ENCODE results near the gene ZNF160. TPM values are rescaled to one million over a fixed set of nuclear protein-coding genes. Genes with fewer than 3 reads are reported as not detected.

The ZNF160 gene
- total and polyA plus RNA-seq, 7 donors: 3.7 to 70.3 (median 20.9) TPM

- no peak overlapping the region for H3K27ac ChIP-seq
- peaks cover 8 to 52% (median 20%) of the 10 kb centered on the region in 4 donors for H3K9me3 ChIP-seq
- no peak for DNase-seq
- no peak for TF ChIP-seq POLR2A (IDR thresholded peaks at IDR 0.05)
- TF ChIP-seq POLR2AphosphoS5 (IDR thresholded peaks at IDR 0.05): no peak
- no peak for TF ChIP-seq CTCF (IDR thresholded peaks at IDR 0.05)
- TF ChIP-seq EP300 (IDR thresholded peaks at IDR 0.05): no peak
- intact Hi-C loops (cut with DNase I): no loop called here
- H3K4me3 ChIP-seq: no peak overlapping the region
- WGBS, 2 donors: 99% methylated on average over 5 of the region's 5 CpGs
- H3K27me3 ChIP-seq: no peaks in the 10 kb centered on the region
- H3K36me3 ChIP-seq: peaks cover 29 to 77% (median 54%) of the 10 kb centered on the region in 4 donors
- H3K4me1 ChIP-seq: no peaks in the 10 kb centered on the region
Measured at GRCh38 chr19:53068834-53069233, 34.4 kb downstream of the ZNF160 start.

GRCh38 chr19:53068199-53068598 is 35.0 kb downstream of the ZNF160 start:
- H3K27ac ChIP-seq: no peak overlapping the region
- intact Hi-C loops (cut with DNase I): no loop called here
- H3K9me3 ChIP-seq: peaks cover 8 to 54% (median 22%) of the 10 kb centered on the region in 4 donors
- no peak overlapping the region for H3K4me3 ChIP-seq
- TF ChIP-seq POLR2A (IDR thresholded peaks at IDR 0.05) (no peak), EP300 (IDR thresholded peaks at IDR 0.05) (no peak), CTCF (IDR thresholded peaks at IDR 0.05) (no peak), POLR2AphosphoS5 (IDR thresholded peaks at IDR 0.05) (no peak)
- no peaks in the 10 kb centered on the region for H3K27me3 ChIP-seq
- 98 to 99% methylated on average over 4 of the region's 4 CpGs for WGBS, 2 donors
- H3K4me1 ChIP-seq: no peaks in the 10 kb centered on the region
- peaks cover 23 to 71% (median 47%) of the 10 kb centered on the region in 4 donors for H3K36me3 ChIP-seq
- DNase-seq: no peak

DNA sequence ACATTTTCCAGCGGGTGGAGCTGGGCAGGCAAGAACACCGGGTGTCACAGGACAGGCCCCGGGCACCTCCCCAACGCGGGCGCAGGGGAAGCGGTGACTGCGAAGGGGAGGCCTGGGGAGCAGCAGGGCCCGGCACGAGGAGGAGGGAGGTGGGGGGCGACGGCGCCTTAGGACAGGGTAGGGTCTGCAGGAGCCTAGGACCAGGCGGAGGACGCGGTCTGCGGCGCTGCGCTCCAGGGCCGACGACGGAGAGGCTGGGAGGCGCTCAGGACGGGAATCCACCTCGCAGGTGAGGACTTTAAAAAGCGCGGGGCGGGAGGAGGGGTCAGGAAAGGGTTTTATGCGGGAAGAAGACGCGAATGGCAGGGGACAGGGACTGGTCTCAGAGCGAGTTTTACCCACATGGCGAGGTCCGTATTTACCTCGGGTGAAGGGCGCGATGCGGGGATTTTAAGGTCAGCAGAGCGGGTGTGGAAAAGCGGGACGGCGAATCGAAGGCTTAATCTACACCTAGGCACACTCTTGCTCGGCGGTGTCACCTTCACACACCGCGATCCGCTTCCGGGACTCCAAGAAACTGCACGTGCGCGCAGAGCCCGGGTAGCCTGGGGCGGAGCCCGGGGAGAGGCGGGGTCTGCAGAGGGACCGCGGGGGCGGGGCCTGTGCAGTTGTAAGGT is 45.2 kb downstream of the ZNF160 start:
- 10 to 35% methylated on average over 59 of the region's 59 CpGs for WGBS, 2 donors
- H3K27me3 ChIP-seq: peaks cover 12 to 29% (median 18%) of the 10 kb centered on the region in 3 donors
- no peak overlapping the region for H3K27ac ChIP-seq
- H3K9me3 ChIP-seq: peaks cover 0 to 62% (median 5%) of the 10 kb centered on the region in 4 donors
- H3K4me3 ChIP-seq: peak overlapping the region in 3 of 4 donors; percentile 11 to 32 (median 31)
- intact Hi-C loops (cut with DNase I): no loop called here
- TF ChIP-seq EP300 (IDR thresholded peaks at IDR 0.05): no peak
- TF ChIP-seq CTCF (IDR thresholded peaks at IDR 0.05): no peak
- no peak for TF ChIP-seq POLR2AphosphoS5 (IDR thresholded peaks at IDR 0.05)
- no peak for TF ChIP-seq POLR2A (IDR thresholded peaks at IDR 0.05)
- peaks cover 0 to 9% (median 7%) of the 10 kb centered on the region in 4 donors for H3K4me1 ChIP-seq
- no peaks in the 10 kb centered on the region for H3K36me3 ChIP-seq
- DNase-seq: no peak

- DNase-seq: no peak
- WGBS, 2 donors: 39 to 62% methylated on average over 2 of the region's 2 CpGs
Measured at GRCh38 chr19:53055117-53055516, 48.1 kb downstream of the ZNF160 start.

More at GRCh38 chr19:53055117-53055516, 48.1 kb downstream of the ZNF160 start:
- H3K27me3 ChIP-seq: peaks cover 12 to 29% (median 18%) of the 10 kb centered on the region in 3 donors
- H3K36me3 ChIP-seq: no peaks in the 10 kb centered on the region
- no peak overlapping the region for H3K4me3 ChIP-seq
- H3K27ac ChIP-seq: no peak overlapping the region
- peaks cover 0 to 41% (median 0%) of the 10 kb centered on the region in 4 donors for H3K9me3 ChIP-seq
- H3K4me1 ChIP-seq: peaks cover 0 to 9% (median 7%) of the 10 kb centered on the region in 4 donors
- intact Hi-C loops (cut with DNase I): no loop called here
- TF ChIP-seq CTCF (IDR thresholded peaks at IDR 0.05) (no peak), POLR2AphosphoS5 (IDR thresholded peaks at IDR 0.05) (no peak), EP300 (IDR thresholded peaks at IDR 0.05) (no peak), POLR2A (IDR thresholded peaks at IDR 0.05) (no peak)

Data from sigmoid colon (tissue), 7 donors.